ENCODE measurements around the gene SYNJ2BP.

SYNJ2BP gene

DNA sequence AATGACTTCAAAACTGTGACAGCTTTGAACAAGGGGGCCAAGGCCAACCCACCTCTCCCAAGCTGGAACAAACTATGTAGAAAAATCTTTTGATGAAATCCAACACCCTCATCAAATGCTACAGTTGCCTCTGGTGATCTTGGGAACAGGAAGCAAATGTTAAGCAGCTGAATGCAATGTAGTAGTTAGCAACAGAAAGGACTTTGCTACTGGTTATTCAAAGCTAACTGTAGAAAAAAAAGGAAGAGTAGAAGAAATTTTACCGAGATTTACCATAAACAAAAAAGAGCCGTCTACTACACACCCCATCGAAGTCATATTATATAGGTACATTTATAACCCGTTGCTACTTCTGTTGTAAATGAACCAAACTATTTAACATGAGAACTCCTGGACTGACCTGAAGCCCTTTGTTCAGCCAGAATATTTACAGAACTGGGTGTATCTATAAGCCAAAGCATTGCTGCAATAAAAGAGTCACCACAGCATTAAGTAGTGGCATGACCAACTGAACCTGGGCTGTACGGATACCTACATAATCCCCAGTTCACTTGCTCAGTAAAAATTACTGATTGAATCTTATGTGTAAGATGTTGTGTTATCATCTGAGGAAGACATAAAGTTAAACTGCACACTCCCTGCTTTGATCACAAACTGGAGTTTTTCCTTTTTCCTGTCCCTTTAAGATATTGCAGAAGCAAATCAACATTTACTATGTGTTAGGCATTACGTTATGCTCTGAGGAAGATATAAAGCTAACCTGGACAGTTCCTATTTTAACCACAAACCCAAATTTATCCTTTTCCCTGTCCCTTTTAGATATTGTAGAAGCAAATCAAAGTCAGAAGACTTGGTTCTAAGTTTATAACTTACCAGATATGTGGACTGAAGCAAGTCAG lies 25.1 kb downstream of the SYNJ2BP start:
- DNase-seq, result no peak

DNA sequence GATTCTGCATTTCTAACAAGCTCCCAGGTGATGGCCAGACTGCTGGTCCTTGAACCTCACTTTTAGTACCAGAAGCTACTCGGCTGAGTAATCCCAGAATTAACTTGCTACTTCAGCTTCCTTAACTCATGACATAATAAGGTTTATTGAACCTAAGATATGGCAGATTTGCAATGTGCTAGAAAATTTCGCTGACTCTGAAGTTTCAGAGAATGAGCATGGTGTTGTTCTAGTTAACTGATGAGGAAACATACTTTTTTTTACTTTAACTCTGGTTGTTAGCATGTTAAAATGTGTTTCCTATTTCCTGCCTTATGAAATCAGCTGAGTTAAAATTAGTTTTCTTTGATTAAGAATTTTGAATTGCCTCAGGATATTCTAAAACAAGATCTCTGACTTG lies 34.4 kb downstream of the SYNJ2BP start:
- DNase-seq, result no peak

DNA sequence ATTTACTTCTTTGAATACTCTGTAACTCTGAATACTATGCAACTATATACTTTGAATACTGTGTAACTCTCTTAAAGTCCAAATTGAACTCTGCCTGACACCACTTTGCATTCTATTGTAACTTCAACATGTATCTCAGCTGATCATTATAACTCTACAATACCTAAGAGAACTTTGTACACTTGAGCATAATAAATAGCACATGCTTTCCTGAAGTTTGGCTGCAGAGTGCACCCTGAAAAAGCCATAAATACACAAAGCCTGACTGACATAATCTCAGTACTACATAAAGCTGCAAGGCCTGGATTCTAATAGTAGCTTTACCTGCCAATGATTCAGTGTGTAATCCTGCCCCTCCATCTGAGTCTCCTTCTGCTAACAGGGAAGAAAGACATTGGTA lies 36.1 kb downstream of the SYNJ2BP start:
- DNase-seq, result no peak

DNA sequence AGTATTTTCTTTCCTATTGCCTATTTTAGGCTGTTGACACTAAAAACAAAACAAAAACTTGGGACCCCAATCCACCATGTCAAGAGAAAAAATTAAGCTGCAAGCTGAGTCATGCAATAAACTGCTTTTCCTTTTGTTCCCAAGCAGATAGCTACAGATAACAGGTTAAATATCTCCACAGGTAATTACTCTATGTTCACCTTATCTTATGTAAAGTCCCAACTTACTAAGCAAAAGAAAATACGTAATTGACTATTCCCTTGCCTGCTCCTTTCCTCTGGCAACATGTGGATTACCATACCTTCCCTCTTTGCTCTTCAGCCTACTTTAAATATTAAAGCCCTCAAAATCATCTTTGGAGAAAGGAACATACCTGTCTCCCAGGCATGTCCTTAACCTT lies 38.2 kb downstream of the SYNJ2BP start:
- DNase-seq, result no peak
